ENCODE results near the gene KREMEN1.

The KREMEN1 gene

DNA sequence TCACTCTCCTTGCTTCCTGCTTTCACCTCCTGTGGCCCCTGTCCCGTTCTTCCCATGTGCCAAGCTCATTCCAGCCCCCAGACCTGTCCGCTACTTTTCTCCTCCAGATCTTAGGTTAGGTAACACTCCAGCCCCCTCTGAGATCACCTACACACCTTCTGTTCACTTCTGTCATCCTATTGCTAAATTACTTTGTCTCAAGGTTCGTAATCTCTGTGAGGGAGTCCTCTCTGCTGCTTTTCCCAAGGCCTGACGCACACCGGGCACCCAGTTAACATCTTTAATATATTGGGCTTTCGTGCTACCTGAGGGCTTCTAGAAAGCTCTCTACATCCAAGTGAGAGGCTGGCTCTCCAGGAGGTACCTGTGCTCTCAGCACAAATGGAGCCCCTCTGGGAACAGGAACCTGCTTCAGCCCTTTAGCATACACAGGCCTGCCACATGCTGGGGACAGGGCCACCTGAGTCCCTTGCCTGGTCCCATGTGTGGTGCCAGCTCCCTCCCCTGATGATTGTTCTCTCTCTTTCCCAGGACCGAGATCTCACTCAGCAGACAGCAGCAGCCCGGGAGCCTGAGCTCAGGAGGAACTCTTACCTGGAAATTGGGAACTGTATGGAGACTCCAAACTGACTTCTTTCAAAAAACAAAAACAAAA, 19.7 kb upstream of the KREMEN1 start:
- no peaks in the 10 kb centered on the region for H3K4me1 ChIP-seq (ENCODE audit: control insufficient read depth, insufficient read depth, low read length)
- no peak overlapping the region for H3K9ac ChIP-seq (ENCODE audit: low read depth, low read length)

DNA sequence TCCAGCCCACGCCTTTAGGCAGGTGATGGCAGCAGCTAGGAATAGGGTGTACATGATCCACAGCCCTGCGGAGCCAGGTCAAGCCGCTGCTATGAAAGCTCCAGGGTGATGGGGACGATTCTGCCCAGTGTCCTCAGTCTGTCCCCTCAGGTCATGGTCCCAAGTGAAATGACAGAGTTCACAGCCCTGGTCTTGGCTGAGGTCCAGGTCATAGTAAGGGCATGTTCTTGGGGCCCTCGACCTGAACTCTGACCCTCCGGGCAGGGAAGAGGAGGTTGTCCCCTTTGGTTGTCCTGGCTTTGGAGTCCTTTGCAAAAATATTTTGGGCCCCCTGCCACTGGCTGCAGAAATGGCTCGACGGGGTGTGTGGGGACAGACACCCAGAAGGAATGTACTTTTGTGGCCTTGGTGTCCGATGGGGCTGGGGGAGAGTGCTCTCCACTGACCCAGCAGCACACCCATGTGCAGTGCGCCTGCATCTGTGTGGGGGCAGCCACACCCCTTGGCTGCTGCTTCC, 18.5 kb upstream of the KREMEN1 start:
- Histone ChIP-seq H3K4me2 (ENCODE audit: low read length) (no peak overlapping the region), H3K9me3 (replicated peaks; ENCODE audit: low read length) (no peaks in the 10 kb centered on the region), H3K9ac (ENCODE audit: low read depth, low read length) (no peak overlapping the region)

More for the DNA sequence above, 19.7 kb upstream of the KREMEN1 start:
- Histone ChIP-seq H3K27me3 (ENCODE audit: control insufficient read depth, insufficient read depth, low read length) (no peaks in the 10 kb centered on the region), H3K36me3 (ENCODE audit: insufficient read depth, low read length) (peaks cover 4% of the 10 kb centered on the region), H3K9me3 (replicated peaks; ENCODE audit: low read length) (no peaks in the 10 kb centered on the region), H3K4me2 (ENCODE audit: low read length) (no peak overlapping the region), H3K4me3 (ENCODE audit: low read length) (no peak overlapping the region)

DNA sequence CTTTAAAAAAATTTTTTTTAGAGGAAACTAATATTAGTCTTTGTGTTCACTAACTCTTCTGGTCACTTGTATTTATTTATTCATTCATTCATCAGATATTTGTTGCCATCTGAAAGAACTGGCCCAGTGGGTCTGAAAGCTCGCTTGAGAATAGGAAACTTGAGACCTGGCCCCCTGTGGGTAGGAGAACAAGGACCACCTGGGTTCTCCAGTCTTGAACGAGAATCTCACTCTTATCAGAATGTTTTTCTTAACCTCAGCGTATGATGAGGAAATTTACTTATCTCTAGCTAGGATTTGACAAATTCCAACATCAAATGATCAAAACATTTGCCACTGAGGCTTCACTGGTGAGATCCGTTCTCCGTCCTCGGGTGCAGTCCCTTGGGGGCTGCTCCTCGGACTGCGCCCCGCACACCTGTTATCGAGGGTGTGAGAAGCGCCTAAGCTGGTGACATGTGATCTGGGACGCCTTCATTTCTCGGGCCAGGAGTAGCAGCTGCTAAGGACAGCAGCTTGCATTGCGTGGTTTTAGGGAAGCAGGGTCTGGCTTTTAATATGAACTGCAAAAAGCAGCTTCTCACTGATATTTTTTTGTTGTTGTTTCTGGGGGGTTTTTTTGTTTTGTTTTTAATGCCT, 17.5 kb upstream of the KREMEN1 start:
- H3K4me3 ChIP-seq (ENCODE audit: low read length): no peak overlapping the region
- no peak overlapping the region for H3K9ac ChIP-seq (ENCODE audit: low read depth, low read length)
- H3K4me2 ChIP-seq (ENCODE audit: low read length): no peak overlapping the region
- H3K4me1 ChIP-seq (ENCODE audit: control insufficient read depth, insufficient read depth, low read length): no peaks in the 10 kb centered on the region
- H3K27me3 ChIP-seq (ENCODE audit: control insufficient read depth, insufficient read depth, low read length): peaks cover 3% of the 10 kb centered on the region
- H3K36me3 ChIP-seq (ENCODE audit: insufficient read depth, low read length): peaks cover under 1% of the 10 kb centered on the region
- no peaks in the 10 kb centered on the region for H3K9me3 ChIP-seq (replicated peaks; ENCODE audit: low read length)

More for the DNA sequence above, 18.5 kb upstream of the KREMEN1 start:
- no peaks in the 10 kb centered on the region for H3K27me3 ChIP-seq (ENCODE audit: control insufficient read depth, insufficient read depth, low read length)
- H3K36me3 ChIP-seq (ENCODE audit: insufficient read depth, low read length): peaks cover 4% of the 10 kb centered on the region
- H3K4me3 ChIP-seq (ENCODE audit: low read length): no peak overlapping the region
- no peaks in the 10 kb centered on the region for H3K4me1 ChIP-seq (ENCODE audit: control insufficient read depth, insufficient read depth, low read length)

DNA sequence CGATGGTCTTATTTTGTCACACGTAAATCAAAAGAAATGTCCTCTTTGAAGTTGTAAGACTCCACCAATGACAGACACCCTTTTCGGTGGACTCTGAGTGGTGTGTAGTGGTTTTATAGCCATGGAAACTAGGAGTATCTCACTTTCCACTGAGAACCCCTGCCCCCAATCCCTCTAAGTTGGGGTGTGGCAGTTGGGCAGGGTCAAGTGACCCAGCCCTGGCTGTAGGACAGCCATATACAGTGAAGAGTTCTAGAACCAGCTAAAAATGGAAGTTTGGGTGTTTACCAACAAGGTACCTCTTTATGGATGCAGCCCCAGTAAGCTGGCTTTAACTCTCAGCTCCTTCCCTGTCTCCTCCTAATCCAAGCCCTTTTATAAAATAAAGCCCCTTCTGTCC, 16.4 kb upstream of the KREMEN1 start:
- H3K4me3 ChIP-seq (ENCODE audit: low read length): no peak overlapping the region
- H3K27me3 ChIP-seq (ENCODE audit: control insufficient read depth, insufficient read depth, low read length): peaks cover 3% of the 10 kb centered on the region
- no peaks in the 10 kb centered on the region for H3K9me3 ChIP-seq (replicated peaks; ENCODE audit: low read length)
- H3K4me2 ChIP-seq (ENCODE audit: low read length): no peak overlapping the region
- no peaks in the 10 kb centered on the region for H3K36me3 ChIP-seq (ENCODE audit: insufficient read depth, low read length)
- no peaks in the 10 kb centered on the region for H3K4me1 ChIP-seq (ENCODE audit: control insufficient read depth, insufficient read depth, low read length)
- no peak overlapping the region for H3K9ac ChIP-seq (ENCODE audit: low read depth, low read length)

DNA sequence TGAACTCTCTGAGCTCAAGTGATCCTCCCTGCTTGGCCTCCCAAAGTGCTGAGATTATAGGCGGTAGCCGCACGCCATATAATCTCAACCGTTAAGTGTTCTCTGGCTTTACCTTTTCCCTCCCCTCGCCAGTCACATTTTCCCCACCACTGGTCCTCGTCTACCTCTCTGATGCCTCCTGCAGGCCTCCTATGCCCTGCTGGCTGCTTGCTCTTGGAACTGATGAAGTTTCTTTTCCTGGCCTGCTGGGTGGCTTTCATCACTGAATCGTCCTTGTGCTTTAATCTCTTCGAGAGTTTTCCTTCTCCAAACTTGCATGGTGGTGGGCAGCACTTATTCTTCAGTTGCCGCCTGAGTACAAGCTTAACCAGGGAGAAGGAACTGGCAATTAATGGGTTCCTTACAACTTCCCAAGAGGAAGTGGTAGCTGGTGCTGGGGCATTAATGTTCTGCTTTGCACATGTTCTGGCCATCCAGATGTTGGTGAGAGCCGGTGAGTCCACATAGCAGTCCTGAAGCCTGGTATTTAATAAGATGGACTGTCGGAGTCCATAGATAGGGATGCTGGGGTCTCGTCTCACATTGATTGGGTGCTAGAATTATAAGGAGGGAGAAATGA, 12.5 kb upstream of the KREMEN1 start:
- H3K4me3 ChIP-seq (ENCODE audit: low read length): no peak overlapping the region
- H3K9me3 ChIP-seq (replicated peaks; ENCODE audit: low read length): no peaks in the 10 kb centered on the region
- H3K9ac ChIP-seq (ENCODE audit: low read depth, low read length): no peak overlapping the region
- H3K27me3 ChIP-seq (ENCODE audit: control insufficient read depth, insufficient read depth, low read length): peaks cover 11% of the 10 kb centered on the region
- no peaks in the 10 kb centered on the region for H3K36me3 ChIP-seq (ENCODE audit: insufficient read depth, low read length)
- no peaks in the 10 kb centered on the region for H3K4me1 ChIP-seq (ENCODE audit: control insufficient read depth, insufficient read depth, low read length)
- no peak overlapping the region for H3K4me2 ChIP-seq (ENCODE audit: low read length)

DNA sequence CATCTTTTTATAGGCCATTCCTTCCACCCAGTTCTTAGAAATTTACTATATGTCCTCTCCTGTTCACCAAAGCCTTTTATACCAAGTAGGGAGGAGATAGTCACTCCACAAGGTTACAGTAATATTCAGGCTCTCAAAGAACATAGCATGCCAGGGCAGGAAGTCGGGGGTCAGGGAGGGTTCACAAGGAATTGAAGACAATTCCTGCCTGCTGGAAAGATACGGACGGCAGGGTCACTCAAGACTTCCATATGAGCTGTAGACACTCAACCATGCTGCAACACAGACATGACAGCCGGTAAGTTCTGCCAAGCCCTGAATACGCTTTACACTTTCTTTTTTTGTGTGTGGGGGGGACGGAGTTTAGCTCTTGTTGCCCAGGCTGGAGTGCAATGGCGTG, 11.9 kb upstream of the KREMEN1 start:
- no peak overlapping the region for H3K4me2 ChIP-seq (ENCODE audit: low read length)
- no peaks in the 10 kb centered on the region for H3K36me3 ChIP-seq (ENCODE audit: insufficient read depth, low read length)
- no peaks in the 10 kb centered on the region for H3K9me3 ChIP-seq (replicated peaks; ENCODE audit: low read length)
- no peak overlapping the region for H3K4me3 ChIP-seq (ENCODE audit: low read length)
- H3K9ac ChIP-seq (ENCODE audit: low read depth, low read length): no peak overlapping the region
- peaks cover 17% of the 10 kb centered on the region for H3K27me3 ChIP-seq (ENCODE audit: control insufficient read depth, insufficient read depth, low read length)
- H3K4me1 ChIP-seq (ENCODE audit: control insufficient read depth, insufficient read depth, low read length): no peaks in the 10 kb centered on the region

DNA sequence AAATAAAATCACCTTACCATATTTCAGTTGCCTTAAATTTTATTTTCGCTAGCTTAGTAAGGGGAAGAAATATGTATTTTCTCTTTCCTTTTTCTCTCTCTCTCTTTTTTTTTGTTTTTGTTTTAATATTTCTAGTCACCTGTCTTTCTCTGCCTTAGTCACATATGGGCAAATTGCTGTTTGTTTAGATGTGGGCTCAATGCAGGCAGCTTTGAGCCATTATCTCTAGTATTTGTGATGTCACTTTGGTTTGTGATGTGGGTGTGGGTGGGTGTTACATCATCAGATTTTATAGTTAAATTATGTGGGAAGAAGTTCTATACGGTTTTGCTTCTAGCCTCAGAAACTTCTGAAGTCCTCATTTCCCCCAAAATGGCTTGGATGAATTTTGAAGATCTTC, 11.1 kb upstream of the KREMEN1 start, which contains the start of gene C22orf31:
C22orf31 (minus strand) TSS at position 59 of the 400 bp plus-strand sequence; CDS start at position 20, 39 bp downstream.
- Histone ChIP-seq H3K4me3 (ENCODE audit: low read length) (no peak within 1 kb of the TSS), H3K36me3 (ENCODE audit: insufficient read depth, low read length) (no peaks in the 10 kb centered on the region), H3K9me3 (replicated peaks; ENCODE audit: low read length) (no peaks in the 10 kb centered on the region), H3K4me1 (ENCODE audit: control insufficient read depth, insufficient read depth, low read length) (no peaks in the 10 kb centered on the region), H3K4me2 (ENCODE audit: low read length) (no peak within 1 kb of the TSS), H3K27me3 (ENCODE audit: control insufficient read depth, insufficient read depth, low read length) (peaks cover 18% of the 10 kb centered on the region), H3K9ac (ENCODE audit: low read depth, low read length) (no peak within 1 kb of the TSS)

DNA sequence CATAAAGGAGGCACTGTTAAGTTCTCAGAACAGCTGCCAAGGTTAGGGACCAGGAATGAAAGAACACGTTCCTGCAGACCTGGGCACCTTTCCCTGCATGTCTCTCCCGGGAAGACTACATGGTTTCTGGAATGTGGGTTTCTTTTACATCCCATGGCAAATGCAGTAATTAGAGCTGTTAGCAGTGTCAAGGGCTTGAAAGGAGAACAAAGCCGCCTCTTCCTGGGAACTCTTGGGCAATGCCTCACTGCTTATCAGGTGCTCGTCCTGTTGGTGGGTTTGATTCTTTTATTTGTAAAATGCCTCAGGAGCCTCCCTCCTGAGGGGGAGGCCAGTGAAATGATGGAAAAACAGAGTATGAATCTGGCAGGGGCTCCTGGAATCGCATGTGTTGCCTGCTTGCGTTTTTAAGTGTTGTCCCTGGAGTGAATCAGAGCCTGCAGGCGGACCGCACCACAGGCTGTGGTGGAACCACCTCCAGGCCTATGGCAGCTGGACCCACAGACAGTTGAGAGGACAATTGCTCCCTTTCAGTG, 10.5 kb upstream of the KREMEN1 start:
- peaks cover 18% of the 10 kb centered on the region for H3K27me3 ChIP-seq (ENCODE audit: control insufficient read depth, insufficient read depth, low read length)
- H3K36me3 ChIP-seq (ENCODE audit: insufficient read depth, low read length): no peaks in the 10 kb centered on the region
- no peak overlapping the region for H3K4me2 ChIP-seq (ENCODE audit: low read length)
- no peaks in the 10 kb centered on the region for H3K9me3 ChIP-seq (replicated peaks; ENCODE audit: low read length)
- no peaks in the 10 kb centered on the region for H3K4me1 ChIP-seq (ENCODE audit: control insufficient read depth, insufficient read depth, low read length)
- H3K4me3 ChIP-seq (ENCODE audit: low read length): no peak overlapping the region
- H3K9ac ChIP-seq (ENCODE audit: low read depth, low read length): no peak overlapping the region

DNA sequence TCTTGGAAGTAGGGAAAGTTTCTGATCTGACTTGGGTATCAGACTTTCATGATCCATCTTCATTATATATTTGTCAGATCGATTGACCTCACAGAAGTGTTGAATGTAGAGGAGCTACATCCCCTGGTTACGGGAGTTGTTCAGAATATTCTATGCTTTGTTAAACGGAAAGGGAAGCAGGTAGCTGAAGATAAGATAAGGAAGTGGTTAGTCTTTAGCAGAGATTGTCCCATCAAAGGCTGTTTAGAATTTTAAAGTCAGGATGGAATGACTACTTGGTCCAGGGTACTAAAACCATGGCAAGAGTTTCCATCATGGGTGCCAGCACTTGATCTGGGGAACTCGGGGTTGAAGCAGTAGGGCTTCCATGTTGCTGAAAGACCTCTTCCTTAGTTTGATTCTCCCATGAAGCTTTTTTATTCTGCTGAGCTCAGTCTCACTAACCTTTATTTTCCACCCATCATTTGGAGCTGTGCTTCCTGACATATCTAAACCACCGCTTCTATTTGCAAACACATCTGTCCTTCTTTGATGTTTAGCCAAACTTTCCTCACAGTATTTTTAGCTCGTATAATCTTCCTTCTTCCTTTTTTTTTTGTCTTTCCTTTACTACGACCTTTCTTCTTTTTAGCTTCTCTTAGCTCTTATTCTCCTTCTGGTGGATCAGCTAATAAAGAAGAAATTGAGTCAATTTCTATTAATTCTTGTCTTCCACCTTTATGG, 7.2 kb upstream of the KREMEN1 start:
- no peaks in the 10 kb centered on the region for H3K9me3 ChIP-seq (replicated peaks; ENCODE audit: low read length)
- H3K9ac ChIP-seq (ENCODE audit: low read depth, low read length): no peak overlapping the region
- no peak overlapping the region for H3K4me2 ChIP-seq (ENCODE audit: low read length)
- no peaks in the 10 kb centered on the region for H3K4me1 ChIP-seq (ENCODE audit: control insufficient read depth, insufficient read depth, low read length)
- peaks cover 18% of the 10 kb centered on the region for H3K27me3 ChIP-seq (ENCODE audit: control insufficient read depth, insufficient read depth, low read length)
- H3K4me3 ChIP-seq (ENCODE audit: low read length): no peak overlapping the region
- no peaks in the 10 kb centered on the region for H3K36me3 ChIP-seq (ENCODE audit: insufficient read depth, low read length)

DNA sequence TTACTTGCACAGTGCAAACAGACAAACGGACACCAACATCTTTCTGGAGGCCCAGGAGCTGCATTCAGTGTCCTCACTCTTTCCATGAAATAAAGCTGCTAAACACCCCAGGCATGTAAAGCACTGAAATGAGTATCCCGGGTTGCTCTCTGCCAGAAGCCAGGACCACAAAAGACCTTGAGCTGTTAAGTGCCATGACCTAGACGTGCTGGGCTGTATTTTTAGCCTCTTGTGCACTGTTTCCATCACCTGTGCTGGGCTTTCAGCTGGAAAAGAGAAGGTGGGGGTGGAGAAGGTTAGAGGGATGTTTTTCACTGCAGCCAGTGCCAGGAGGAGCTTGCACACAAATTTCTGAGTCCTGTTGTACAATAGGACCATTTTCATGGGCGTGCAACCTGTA, 3.4 kb upstream of the KREMEN1 start:
- H3K9ac ChIP-seq (ENCODE audit: low read depth, low read length): no peak overlapping the region
- H3K4me2 ChIP-seq (ENCODE audit: low read length): no peak overlapping the region
- H3K36me3 ChIP-seq (ENCODE audit: insufficient read depth, low read length): no peaks in the 10 kb centered on the region
- peaks cover 10% of the 10 kb centered on the region for H3K4me1 ChIP-seq (ENCODE audit: control insufficient read depth, insufficient read depth, low read length)
- H3K27me3 ChIP-seq (ENCODE audit: control insufficient read depth, insufficient read depth, low read length): peaks cover 29% of the 10 kb centered on the region
- no peak overlapping the region for H3K4me3 ChIP-seq (ENCODE audit: low read length)
- no peaks in the 10 kb centered on the region for H3K9me3 ChIP-seq (replicated peaks; ENCODE audit: low read length)

DNA sequence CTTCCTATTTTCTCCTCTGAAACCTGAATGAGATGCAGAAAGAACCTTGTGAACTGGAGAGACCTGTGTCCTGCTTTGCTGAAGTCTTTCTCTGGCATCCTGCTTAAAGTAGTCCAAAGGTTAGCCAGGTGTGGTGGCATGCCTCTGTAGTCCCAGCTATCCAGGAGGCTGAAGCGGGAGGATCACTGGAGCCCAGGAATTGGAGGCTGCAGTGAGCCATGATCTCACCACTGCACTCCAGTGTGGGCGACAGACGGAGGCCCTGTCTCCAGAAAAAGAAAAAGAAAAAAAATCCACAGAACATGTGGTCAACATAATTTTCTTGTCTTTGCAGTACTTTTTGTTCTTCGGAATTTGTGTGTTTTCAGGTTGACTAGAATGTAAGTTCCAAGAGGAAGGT, 2.3 kb upstream of the KREMEN1 start:
- peaks cover 10% of the 10 kb centered on the region for H3K4me1 ChIP-seq (ENCODE audit: control insufficient read depth, insufficient read depth, low read length)
- H3K27me3 ChIP-seq (ENCODE audit: control insufficient read depth, insufficient read depth, low read length): peaks cover 29% of the 10 kb centered on the region

More for the DNA sequence above, 2.3 kb upstream of the KREMEN1 start:
- no peaks in the 10 kb centered on the region for H3K36me3 ChIP-seq (ENCODE audit: insufficient read depth, low read length)
- no peak overlapping the region for H3K4me3 ChIP-seq (ENCODE audit: low read length)
- no peak overlapping the region for H3K9ac ChIP-seq (ENCODE audit: low read depth, low read length)
- no peaks in the 10 kb centered on the region for H3K9me3 ChIP-seq (replicated peaks; ENCODE audit: low read length)
- no peak overlapping the region for H3K4me2 ChIP-seq (ENCODE audit: low read length)
